Limb (tissue), 2 donors: ENCODE measurements around the gene IL1RAP.

ENCODE experiments used
- DNase-seq, 2 donors: peaks; one replicate each; pipeline ENCODE4 v3.0.0-alpha.2; 2016; ENCODE audit errors: extremely low spot score in 2 of 2

IL1RAP gene

DNA sequence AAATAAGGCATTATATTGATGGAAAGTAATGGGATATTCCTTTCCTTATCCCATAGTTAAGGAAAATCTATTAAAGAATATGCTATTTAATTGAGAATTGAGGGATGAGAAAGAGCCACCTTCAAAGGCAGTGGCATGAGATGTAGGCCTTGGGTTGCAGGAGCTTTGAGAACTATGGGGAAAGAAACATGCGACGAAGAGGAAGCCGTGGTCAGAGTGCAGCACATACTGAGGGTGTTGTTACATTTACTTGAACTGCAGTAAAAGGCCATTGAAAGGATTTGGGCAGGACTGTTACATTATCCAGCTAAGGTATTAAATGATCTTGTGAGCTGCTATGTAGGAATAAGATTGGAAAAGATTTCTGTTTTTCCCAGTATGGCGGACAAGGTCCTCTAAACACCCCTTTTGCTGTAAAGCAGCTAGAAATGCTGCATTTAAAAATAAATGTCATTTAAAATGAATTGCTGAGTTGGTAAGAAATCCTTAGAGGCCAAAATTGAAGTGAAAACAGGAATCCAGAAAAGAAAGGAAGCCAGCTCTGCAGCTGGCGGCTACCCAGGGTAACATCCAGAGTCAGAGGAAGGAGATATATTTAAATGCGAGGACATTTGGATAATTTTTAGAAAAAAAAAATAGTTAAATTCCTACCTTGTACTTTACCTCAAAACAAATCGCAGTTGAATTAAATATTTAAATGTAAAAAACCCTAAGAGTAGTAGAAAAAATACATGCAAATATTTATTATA is 61.7 kb downstream of the IL1RAP start:
- no peak for DNase-seq

DNA sequence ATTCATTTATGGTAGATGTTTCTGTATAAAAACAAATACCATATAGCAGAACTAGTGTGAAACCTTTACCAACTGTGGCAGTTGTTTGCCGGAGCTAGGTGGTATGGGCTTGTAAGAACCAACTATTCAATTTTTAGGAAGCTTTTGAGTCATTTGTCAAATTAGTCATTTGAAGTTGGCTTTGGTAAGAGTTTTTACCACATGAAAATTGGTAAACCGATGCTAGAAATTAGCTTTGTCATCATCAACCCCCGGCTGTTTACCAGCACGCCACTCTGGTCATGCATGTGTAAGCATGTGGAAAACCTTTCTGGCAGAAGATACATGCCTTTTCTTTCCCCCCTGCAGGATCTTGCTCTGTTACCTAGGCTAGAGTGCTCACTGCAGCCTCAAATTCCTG is 63.3 kb downstream of the IL1RAP start:
- DNase-seq = no peak

DNA sequence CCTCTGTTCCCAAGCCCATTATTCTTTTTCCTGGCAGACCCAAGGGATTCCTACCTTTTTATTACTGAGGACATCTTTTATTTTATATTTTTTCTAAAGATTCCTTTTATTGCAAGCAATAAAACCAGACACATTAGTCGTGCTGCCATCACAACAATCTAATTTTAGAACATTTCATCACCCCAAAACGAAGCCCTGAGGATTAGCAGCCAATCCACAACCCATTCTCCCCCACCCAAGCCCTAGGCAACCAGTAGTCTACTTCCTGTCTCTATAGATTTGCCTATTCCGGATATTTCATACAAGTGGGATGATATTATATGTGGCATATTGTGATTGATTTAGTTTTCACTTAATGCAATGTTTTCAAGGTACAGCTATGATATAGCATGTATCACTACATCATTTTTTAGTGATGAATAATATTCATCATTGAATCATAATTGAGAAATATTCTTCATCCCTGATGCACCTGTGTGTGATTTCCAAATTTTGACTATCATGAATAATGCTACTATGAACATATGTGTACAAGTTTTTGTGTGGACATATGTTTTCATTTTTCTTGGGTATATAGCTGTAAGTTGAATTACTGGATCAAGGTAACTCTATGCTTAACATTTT is 65.7 kb downstream of the IL1RAP start:
- no peak for DNase-seq

DNA sequence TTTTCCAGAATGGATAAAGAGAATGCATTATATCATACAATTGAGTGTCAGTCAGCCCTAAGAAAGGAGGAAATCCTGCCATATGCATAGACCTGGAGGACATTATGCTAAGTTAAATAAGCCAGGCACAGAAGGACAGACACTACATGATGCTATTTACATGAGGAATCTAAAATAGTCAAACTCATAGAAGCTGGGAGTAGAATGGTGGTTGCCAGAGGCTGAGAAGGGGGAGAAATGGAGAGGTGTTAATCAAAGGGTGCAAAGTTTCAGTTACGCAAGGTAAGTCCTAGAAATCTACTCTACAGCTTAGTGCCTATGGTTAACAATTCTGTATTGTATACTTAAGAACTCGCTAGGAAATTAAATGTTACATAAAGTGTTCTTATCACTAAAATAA is 66.5 kb downstream of the IL1RAP start:
- DNase-seq = no peak

DNA sequence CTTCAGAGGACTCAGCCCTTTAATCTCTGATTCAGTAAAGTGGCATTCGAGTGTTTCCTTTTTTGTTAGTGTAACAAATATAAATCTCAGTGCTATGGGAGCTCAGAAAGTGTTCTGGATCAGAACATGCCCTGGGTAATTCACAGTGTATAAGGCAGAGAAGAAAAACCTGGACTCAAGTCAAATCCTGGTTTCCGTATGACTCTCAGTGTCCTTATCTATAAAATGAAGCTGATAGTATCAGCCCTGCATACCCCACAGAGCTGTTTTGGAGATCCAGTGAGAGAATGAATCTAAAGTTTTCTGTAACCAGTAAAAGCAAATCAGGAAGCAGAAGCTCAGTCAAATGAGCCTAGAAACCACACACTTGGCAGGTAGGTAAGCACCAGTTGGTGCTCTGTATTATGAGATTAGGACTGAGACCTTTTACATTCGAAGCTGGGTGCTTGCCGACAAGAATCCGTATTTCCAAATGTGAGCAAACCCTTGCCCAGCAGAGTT is 67.2 kb downstream of the IL1RAP start:
- no peak for DNase-seq

DNA sequence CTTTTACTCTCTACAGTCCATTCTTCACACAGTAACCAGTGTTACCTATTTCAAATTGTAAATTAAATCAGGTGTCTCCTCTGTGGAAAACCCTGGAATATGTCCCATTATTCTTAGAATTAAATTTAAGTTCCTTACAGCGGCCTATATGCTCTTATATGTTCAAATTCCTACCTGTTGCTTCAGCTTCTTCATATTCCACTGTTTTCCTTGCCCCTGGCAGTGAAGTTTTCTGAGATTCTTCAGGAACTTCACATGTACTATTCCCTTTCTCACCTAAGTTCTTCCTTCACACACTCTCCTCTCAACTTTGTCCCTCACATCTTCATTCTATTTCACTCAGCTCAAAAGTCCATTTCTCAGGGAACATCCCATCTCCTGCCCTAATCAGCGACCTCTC is 68.8 kb downstream of the IL1RAP start:
- DNase-seq = no peak

DNA sequence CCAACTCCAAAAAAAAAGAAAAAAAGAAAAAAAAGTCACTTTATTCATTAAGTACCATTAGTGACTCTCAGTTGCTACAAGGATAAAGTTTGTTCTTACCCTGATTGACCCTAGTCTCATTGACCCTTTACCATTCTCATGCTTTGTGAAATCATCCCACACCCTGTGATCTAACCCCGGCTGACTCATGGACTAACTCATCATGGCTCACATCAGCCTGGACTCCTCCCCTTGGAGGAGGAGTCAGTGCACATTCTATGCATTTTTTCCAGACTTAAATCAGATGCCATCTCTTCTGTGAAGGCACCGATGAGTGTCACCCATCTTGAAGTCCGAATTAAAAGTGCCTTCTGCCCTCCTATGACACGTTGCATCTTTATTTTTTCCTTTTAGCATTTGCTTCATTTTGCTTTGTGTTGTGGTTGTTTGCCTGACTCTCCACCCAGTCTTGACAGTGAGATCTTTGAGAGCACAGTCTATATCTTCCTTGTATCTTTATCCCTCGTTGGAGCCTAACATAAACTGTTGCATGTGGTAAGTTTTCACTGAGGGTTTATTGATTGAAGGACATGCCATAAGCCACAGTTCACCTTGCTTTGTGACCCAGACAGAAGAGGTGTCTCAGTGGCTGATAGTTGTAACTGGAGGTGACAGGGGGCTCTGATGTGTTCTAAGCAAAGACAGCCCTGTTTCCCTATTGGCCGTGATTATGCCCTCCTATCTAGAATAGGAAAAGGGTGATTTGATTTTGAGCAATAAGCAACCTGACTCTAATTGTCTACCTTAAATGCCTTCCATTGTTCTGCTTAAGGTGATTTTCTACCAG is 72.1 kb downstream of the IL1RAP start:
- no peak for DNase-seq

DNA sequence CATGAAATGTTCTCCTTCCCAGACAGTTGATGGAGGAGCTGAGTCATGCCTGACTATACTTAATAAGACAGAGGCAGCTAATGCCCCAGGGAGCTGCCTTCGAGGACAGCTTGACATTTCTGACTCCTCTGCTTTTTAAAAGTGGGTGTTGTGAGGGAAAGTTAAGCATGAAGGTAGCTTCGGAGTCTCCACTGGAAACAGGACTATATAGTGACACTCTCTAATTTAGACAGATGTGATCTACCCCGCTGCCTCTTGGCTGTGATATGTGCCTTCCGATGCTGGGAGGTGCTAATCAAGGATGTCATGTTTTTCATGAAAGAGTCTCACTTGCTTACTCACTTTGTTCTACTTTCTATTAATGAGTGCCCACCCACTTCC is 72.7 kb downstream of the IL1RAP start:
- DNase-seq = no peak

DNA sequence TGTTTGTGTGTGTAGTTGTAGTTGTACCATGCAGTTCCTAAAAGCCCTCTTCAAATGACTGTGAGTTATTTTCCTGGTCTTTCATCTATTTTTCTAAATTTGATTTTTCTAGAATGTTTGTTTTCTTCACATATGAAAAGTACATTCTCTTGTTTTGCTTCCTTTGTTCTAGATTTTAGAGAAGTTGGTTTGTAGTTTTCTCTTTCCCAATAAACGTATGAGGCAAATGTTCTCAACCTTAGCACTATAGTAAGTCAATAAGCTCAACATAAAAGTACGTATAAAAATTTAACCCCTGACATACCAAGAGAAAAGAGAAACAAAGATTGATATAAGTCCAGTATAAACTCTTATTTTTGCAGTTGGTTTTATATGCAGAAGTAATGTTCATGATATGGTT is 74.7 kb downstream of the IL1RAP start:
- no peak for DNase-seq

DNA sequence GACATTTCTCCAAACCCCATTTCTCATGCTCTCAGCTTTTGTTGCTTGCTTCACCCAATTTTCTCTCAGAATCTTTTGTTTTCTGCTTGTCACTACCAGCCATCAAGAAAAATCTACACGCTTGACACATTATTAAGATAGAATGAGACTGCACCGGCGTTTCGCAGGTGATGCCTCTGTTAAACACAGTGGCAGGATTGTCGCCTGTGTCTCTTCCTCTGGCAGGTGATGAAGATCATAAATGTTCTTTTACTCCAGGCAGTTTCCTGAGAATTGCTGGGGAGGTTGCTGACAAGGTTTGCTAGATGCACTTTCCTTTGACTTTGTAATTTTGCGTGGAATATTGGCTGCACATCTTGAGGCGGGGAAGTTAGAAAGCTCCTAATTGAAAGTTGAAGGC is 75.4 kb downstream of the IL1RAP start:
- DNase-seq = no peak

DNA sequence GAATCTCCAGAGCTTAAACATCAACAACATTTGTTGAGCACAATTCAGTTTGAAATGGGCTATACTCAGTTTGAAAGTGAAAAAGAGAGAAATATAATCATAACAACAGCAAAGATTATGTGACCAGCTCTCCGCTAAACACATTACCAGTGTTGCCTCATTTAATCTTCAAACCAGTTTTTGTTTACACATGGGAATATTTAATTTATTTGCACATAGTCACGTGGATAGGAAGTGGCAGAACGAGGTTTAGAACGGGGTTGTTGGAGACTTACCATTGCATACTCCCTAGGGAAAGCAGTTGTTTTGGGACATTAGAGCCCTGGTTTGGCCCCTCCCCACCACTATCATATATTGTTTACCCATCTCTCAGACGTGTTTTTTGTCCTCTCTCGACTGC is 77.2 kb downstream of the IL1RAP start:
- DNase-seq = no peak

DNA sequence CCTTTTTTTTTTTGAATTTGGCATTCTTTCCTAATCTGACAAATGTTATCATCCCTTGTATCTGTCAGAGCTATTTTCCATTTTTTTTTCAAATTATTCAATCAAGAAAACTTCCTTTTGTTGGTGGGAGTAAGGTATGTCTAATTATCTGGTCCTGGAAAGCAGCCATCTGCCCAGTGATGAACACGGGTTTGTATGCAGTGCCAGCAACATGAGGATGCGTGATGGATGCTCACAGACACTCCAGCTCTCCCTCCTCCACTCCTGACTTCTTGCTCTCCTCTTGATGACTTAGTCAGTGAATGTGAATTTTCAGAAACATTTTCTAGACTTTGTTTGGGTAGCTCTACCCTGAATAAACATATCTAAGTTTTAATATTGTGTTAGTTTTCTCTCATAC is 79.2 kb downstream of the IL1RAP start:
- DNase-seq = no peak

DNA sequence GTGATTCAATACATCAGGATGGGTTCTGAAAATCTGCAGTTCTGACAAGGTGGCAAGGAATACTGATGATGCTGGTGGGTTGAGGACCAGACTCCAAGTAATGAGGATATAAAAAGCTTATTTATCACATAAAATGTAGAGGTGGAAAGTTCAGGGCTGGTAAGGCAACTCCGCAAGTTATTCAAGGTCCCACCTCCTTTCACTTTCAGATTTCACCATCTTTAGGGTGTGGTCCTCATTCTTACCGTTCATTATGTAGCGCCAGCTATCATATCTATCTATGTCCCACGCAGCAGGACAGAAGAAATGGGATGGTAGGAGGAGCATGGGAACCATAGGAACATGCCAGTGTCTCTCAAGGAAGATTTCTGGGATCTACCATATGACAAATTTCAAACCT is 80.3 kb downstream of the IL1RAP start:
- DNase-seq = no peak

DNA sequence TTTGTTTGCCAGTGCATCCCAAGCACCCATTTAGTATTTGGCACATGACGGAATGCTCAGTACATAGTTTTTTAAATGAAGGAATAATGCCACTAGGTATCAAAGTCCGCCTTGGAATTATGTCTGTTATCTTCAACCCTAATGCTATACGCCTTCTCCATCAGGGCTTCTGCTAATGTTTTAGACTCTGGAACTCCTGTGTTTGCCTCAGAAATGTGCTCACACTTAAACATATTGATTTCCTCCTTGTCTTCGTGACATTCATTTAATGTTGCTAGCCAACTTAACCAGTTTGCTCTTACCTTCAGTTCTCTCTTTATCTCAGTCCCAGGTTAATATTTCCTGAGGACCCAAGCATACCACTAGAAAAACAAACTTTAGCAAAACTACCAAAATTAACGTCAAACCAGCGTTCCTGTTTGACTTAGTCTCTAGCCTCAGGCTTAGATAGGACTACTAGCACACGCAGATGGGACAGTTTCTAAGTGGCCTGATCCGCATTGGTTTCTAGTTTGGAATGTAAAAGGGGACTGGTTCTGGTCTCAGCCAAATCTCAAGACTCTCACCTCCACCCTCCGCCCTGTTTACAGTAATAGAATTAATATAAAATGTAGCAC is 81.4 kb downstream of the IL1RAP start:
- no peak for DNase-seq

DNA sequence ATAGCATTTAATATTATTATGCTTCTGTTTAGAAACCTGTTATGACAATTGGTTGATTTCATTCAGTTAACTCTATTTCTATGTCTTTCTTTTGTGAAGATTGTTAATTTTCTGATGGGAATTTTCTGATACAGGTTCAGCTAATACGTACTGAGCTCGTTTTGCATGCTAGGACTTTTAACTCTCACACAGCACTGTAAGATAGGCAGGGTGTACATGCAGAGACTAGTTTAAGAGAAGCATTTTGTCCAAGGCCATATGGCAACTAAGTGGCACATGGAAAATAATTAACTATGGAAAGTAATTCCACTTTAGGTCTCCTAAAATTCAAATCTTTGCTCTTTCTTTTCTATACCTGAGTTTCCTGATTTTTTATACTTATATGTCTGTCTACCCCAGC is 81.9 kb downstream of the IL1RAP start:
- no peak for DNase-seq

DNA sequence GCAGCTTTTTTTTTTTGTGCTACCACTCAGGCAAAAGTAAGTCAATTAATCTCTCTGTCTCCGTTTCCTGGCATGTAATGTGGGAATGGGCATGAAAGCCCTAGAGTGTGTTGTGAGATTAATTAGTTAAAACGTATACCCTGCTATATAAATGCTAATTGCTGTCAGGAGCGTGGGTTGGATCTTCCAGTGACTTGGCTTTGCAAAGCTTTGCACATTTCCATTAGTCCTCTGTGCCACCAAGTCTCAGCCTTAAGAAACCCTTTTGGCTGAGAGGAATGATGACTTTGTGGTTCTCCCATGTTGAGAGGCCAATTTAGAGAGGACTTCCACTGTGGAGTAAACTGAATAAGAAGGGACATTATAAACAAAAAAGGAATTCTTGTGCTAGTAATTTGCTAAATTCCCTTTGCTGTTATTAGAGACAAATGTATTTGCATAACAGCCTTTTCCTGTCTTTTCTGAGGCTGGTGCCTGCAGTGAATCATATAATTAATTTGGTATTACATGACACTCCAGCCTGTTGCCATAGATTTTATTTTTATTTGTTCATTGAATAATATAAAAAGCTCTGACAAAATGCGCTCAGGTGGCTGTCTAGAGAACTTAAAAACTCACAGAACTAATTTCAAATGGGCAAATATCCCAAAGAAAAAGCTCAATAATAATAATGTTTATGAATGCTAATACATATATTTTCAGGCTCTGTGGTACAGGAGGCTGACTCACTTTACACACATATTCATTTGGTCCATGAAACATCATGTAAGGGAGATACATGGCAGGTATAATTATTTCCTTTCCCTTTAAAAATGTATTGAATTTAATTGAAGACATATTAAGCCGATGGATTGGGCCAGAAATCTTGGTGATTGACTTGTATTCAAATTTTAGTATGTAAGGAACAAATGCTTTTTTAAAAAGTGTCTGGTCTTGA is 82.7 kb downstream of the IL1RAP start:
- no peak for DNase-seq

DNA sequence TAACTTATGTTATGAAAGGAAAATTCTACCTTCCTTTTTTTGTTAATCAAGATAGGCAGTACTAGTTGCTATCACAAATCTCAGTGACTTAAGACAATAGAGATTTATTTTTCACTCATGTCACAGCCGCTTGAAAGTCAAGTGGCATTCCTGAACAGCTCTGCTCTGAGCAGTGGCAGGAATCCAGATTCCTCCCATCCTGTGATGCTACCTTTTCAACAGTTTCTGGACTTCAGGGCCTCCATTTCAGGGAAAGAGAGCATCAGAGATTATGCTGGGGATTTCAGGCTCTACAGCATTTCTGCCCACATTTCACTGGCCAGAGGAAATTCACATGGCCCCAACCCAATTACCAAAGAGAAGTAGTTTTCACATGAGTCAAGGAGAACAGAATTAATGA is 83.4 kb downstream of the IL1RAP start:
- no peak for DNase-seq

DNA sequence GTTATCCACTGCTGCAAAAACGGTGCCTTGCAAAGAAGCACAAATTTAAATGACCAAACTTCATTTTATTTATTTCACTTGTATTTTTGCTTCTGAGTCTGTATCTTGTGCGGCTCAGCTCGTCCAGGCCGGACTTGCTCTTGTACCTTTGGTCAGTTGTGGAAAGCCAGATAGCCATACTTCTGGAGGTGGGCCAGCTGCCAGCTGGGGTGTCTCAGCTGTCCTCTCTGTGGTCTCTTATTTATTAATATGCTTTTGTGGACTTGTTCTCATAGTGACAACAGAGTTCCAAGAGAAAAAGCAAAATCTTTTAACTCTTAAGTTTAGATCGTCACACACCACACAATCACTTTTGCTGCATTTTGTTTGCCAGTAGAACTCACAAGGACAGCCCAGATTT is 87.7 kb downstream of the IL1RAP start:
- no peak for DNase-seq

DNA sequence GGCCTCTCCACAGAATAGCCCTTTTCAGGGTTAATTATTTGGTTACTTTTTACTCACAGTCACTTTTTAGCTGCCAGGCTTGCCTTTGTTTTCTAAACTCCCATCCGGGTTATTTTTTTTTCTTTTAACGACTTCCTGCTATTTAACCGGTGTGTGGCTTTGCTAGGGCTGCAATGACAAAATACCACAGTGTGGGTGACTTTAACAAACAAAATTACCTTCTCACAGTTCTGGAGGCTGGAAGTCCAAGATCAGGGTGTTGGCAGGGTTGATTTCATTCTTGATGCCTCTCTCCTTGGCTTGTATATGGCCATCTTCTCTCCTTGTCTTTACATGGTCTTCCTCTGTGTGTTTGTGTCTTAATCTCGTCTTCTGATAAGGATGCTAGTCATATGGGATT is 91.5 kb downstream of the IL1RAP start:
- DNase-seq = no peak

DNA sequence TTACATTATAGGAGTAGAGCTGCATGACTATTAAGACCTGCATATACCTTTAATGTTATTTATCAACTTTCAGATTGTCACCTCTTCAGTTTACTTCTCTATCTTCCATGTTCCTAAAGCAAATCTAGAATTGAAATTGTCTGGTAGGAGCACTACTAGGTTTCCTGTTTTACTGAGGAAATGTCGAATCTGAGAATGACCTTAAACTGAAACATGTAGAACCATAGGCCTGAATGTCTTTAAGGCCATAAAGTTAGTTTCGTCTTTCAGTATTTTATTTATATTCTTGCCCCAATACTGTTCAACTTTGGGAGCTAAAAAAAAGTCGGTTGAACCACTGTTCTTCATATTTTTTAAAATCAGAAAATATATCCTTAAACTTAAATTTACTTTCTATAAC is 92.7 kb downstream of the IL1RAP start:
- DNase-seq = no peak

DNA sequence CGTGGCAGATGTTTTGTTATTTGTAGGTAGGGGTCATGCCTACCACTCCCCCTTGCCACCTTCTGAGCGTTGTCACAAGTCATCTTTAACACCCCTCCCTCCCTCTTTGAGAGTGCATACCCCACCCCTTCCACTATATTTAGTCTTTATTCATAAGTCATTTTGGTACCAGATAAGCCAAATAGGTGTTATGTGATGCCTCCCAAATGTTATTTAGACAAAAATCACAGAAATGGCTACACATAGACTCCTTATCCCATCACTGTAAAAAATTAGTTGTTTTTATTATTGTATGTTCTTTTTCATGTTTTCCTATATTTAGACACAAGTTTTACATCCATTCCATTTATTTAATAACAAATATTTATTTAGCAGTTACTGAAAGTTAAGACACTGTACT is 93.1 kb downstream of the IL1RAP start:
- DNase-seq = no peak
